HG03039 (cell line): ENCODE results near the gene ABHD16A.
A peak's percentile ranks its signal among the peaks of the same experiment; 100 is the strongest.

Experiments
- ATAC-seq: cut with Tn5 transposase; IDR thresholded peaks from one replicate; pipeline ENCODE4 v1.9.1; 2021; ENCODE audit warnings: mild to moderate bottlenecking, moderate library complexity; ENCODE audit not compliant: unreplicated experiment

ABHD16A gene

GRCh38 chr6:31690231-31691077, 12.7 kb downstream of the ABHD16A start:
- ATAC-seq, result no peak

- no peak for ATAC-seq
These were observed 13.6 kb downstream of the ABHD16A start for GRCh38 chr6:31689249-31690110.

DNA sequence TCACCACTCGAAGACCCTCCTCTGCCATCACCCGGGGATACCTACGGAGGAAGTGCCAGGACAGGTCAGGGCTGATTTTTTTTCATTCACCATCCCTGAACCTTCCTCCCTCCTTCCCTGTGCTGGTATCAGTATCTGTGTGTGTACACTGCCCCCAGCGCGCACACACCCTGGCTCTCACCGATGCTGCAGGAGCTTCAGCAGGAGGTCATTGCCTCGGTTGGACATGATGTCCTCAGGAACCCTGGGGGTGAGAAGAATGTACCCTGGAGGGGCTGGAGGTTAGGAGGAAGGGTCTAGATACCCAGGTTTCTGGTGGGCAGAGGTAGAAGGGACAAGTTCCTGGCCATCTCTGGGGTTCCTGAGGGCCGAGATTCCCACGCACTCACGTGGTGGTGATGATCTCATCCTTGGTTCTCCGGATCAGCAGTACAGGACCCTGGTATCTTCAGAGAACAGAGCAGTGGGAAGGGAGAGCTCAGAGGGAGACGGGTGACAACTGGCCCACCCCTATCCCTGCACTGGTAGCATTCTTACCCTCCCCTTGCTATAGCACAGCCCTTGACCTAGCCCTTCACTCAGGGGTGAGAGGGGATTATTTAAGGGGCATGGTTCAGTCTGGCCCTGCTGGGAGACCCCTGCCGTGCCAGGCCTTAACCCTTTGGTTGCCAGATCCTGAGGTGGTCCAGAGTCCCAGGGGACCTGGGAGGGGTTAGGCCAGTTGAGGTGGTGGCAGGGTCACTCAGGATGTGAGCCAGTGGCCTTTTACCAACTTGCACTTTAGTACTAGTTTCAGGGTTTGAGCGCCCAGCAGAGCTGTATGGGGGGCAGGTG, 15.0 kb downstream of the ABHD16A start:
- ATAC-seq, result no peak

DNA sequence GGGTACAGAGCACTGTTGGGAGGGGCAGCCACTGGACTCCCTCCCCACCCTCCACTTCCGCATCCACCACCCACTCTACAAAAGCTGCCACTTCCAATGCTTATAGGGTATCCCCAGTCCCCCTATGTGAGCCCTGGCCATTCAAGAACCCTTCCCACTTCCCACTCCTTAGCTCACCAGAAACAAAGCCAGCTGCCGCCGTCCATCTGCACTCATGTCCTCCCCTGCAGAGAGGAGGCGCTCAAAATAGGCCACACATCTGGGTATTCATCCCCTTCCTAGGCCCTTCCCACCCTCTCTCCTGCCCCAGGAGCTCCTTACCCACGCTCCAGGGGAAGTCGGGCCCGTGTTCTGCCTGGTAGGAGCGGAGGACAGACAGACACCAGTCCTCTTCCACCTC, 15.8 kb downstream of the ABHD16A start:
- no peak for ATAC-seq

GRCh38 chr6:31686483-31686882, 16.6 kb downstream of the ABHD16A start:
- no peak for ATAC-seq

DNA sequence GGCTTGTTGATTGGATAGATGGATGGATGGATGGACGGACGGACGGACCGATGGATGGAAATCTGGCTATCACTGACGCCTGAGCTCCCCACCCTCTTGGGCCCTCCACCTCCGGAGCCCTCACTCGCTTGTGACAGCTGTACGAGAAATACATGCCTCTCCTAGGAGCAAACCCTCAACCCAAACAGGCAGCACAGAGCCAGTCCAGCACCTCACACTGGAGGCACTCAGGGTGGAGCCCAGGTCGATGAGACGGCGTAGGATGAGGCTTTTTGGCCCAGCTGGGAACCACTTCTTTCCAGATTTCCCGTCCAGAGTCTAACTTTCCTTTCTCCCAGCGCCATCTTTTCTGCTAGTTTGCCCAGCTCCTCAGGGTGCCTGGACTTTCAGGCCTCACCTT, 19.5 kb downstream of the ABHD16A start:
- ATAC-seq, result no peak

DNA sequence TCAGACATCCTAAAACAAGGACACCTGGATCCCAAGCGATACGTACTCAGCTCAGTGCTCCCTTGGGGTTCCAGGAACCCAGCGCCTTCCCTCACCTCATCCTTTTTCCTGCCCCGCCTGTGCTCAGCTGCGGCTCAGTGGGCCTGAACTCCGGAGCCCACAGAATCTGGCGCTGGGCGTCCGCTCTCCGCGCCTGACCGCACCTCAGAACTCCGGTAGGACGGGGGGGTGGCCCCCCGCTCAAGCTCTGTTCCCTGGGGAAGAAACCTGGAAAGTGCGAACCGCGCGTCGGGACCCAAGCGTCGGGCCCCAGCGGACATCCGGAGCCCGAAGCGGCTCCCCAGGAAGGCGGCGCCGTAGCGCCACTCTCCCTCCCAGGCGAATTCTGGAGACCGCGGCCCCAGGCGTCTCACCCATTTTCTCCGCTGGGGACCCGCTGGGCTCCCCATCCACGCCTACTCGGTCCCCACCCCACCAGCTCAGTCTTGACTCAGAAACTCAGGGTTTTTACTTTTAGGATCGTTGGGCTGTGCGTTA, 21.9 kb downstream of the ABHD16A start:
- no peak for ATAC-seq

DNA sequence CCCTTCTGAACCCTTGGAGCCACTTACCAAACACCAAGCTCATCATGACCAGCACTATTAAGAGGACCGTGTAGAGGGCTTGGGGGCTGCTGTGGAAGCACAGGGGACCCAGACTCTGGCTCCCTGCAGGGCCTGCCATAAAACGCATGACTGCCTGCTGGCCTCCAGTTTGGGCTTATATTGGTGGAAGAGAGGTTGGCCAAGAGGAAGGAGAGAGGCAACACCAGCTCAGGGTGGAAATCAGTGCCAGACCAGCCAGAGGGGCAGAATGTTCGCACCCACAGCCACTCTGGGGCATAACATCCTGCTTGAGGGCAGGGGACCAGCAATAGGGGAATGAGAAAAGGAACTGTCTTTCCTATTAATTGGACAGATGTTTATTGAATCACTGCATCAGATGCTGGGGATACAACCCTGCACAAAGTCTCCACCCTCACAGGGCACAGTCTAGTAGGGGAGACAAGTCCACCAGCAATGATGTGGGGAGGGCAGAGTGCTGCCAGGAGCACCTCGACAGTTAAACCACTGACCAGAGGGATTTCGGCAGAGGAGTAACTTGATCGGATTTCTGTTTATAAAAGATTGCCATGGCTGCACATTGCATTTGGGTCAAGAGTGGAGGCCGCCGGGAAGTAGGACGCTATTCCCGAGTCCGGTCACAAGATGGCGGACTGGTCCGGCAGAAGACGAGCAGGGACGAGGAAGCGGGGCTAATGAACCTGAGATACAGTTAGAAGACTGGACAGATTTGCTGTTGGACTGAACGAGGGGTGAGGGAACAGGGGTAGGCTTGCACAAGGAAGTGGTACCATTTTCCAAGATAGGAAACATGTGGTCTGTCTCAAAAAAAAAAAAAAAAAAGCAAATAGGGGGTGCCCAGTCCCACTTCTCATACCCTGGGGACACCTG, 22.6 kb downstream of the ABHD16A start, which contains the start of gene LY6G5C:
LY6G5C (minus strand) TSS at position 842 of the 909 bp plus-strand sequence; CDS start at position 148, 694 bp downstream.
- ATAC-seq, result no peak

- ATAC-seq, result no peak
These were observed 25.2 kb downstream of the ABHD16A start for GRCh38 chr6:31677955-31678354.

GRCh38 chr6:31676904-31677303, 26.2 kb downstream of the ABHD16A start:
- ATAC-seq, result no peak

GRCh38 chr6:31676322-31676903, 26.7 kb downstream of the ABHD16A start:
- ATAC-seq, result no peak

- ATAC-seq, result no peak
These were observed 33.4 kb downstream of the ABHD16A start, which contains the start of gene LY6G5B for GRCh38 chr6:31669676-31670075. Gene LY6G5B, plus strand, starts transcription at chr6:31669976. Its CDS starts 975 bp downstream, at chr6:31670951.

DNA sequence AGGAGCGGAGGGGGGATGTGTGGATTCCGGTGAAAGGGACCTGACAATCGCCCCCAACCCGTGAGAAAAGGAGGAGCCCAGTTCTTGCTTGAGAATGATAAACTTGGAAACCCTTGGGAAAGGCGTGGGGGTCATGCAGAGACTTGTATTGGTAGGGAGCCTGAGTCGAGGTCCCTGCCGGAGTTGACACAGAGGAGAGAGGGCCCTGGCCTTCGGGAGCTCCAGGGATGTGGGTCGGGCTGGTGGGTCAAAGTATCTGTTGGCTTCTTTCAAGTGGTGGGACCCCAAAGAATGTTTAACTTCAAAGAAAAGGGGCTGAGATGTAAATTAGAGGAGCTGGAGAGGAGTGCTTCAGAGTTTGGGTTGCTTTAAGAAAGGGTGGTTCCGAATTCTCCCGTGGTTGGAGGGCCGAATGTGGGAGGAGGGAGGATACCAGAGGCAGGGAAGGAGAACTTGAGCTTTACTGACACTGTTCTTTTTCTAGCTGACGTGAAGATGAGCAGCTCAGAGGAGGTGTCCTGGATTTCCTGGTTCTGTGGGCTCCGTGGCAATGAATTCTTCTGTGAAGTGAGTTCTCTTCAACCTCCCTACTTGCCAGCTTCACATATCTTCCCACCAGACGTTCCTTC, 36.7 kb downstream of the ABHD16A start:
- ATAC-seq, result no peak

- ATAC-seq, result peak; percentile 69
These were observed 37.4 kb downstream of the ABHD16A start, which contains the start of gene CSNK2B for GRCh38 chr6:31665501-31666336. Gene CSNK2B, plus strand, starts transcription at chr6:31666080. Its CDS starts 752 bp downstream, at chr6:31666832.

DNA sequence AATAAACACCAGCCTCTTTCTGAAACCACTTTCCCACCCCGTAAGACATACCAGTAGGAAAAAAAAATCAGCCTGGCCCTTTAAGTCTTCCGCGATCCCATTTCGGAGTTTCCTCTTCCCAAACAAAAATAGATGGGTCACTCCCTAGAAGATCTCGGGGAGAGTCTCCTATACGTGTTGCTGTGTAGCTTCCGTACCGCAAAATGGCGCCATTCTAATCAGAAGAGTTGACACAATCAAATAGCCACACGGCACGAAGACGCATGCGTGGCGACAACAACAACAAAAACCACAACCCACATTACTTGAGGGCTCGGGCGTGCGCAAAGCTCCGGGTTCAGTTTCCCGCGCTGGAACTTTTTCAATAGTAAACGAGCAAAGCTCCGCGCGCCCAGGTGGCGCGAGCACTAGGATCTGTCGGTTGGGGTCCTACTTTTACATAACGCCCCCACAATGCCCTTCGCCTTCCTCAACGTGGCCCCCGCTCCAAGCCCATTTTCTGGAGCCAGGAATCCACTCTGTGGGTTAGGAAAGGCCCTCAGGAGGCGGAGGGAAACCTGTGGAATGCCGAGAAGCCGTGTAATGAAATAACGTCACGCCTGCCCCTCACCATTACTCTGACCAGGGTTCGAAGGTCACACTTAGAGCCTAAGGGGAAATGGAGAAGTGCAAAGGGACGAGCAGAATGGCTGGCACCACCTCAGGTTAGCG, 38.2 kb downstream of the ABHD16A start, which contains the start of gene GPANK1:
GPANK1 (minus strand) TSS at position 208 of the 711 bp plus-strand sequence. CDS start 519 bp downstream, outside the sequence.
- ATAC-seq, result no peak

- ATAC-seq, result no peak
These were observed 38.9 kb downstream of the ABHD16A start for GRCh38 chr6:31663961-31664789.
